Muscle layer of colon (tissue), 2 donors: ENCODE results near the gene SRSF9.
"Not testable (repeated sequence)": the region's sequence is repeated elsewhere in the genome, so short reads cannot be mapped to it uniquely, and the experiment has no call there.

Source experiments
- H3K27ac ChIP-seq: one replicate; pipeline ENCODE4 v1.7.0; 2013; ENCODE audit warnings: low read depth, mild to moderate bottlenecking, low read length, moderate library complexity
- H3K27me3 ChIP-seq, 2 donors: one replicate each; pipeline ENCODE4 v1.7.0; 2013; ENCODE audit warnings: low read length in 2 of 2, mild to moderate bottlenecking in 2 of 2; ENCODE audit not compliant: insufficient read depth in 2 of 2, control insufficient read depth in 1 of 2
- H3K36me3 ChIP-seq: one replicate; pipeline ENCODE4 v1.7.0; 2013; ENCODE audit warnings: mild to moderate bottlenecking, low read length; ENCODE audit not compliant: insufficient read depth
- H3K4me1 ChIP-seq: one replicate; pipeline ENCODE4 v1.7.0; 2013; ENCODE audit warnings: mild to moderate bottlenecking, low read length; ENCODE audit not compliant: insufficient read depth
- H3K4me3 ChIP-seq, 2 donors: one replicate each; pipeline ENCODE4 v1.7.0; 2013; ENCODE audit warnings: low read length in 2 of 2, low read depth in 1 of 2, mild to moderate bottlenecking in 1 of 2, moderate library complexity in 1 of 2
- H3K9ac ChIP-seq: one replicate; pipeline ENCODE4 v1.7.0; 2013; ENCODE audit warnings: low read length
- H3K9me3 ChIP-seq: one replicate; pipeline ENCODE4 v1.7.0; 2013; ENCODE audit warnings: mild to moderate bottlenecking, low read length
- donor health status: abdominal sarcoma.
- donor health status: Adenocarcinoma of cecum.

SRSF9 gene

GRCh38 chr12:120465756-120466155, 3.8 kb downstream of the SRSF9 start:
- Histone ChIP-seq H3K4me3 (no peak overlapping the region), H3K36me3 (peaks cover 49% of the 10 kb centered on the region), H3K9me3 (no peaks in the 10 kb centered on the region), H3K9ac (no peak overlapping the region), H3K27ac (no peak overlapping the region), H3K27me3 (no peaks in the 10 kb centered on the region), H3K4me1 (peaks cover 36% of the 10 kb centered on the region)

GRCh38 chr12:120463712-120464111, 5.8 kb downstream of the SRSF9 start:
- peaks cover 65% of the 10 kb centered on the region for H3K36me3 ChIP-seq
- no peaks in the 10 kb centered on the region for H3K27me3 ChIP-seq
- H3K4me1 ChIP-seq, result peaks cover 30% of the 10 kb centered on the region
- no peak overlapping the region for H3K27ac ChIP-seq
- H3K9me3 ChIP-seq, result no peaks in the 10 kb centered on the region
- no peak overlapping the region for H3K4me3 ChIP-seq
- H3K9ac ChIP-seq, result no peak overlapping the region

GRCh38 chr12:120462099-120462640, 7.4 kb downstream of the SRSF9 start:
- H3K4me3 ChIP-seq, result no peak overlapping the region
- H3K4me1 ChIP-seq, result peaks cover 15% of the 10 kb centered on the region
- H3K9me3 ChIP-seq, result no peaks in the 10 kb centered on the region
- no peak overlapping the region for H3K27ac ChIP-seq
- H3K36me3 ChIP-seq, result peaks cover 75% of the 10 kb centered on the region
- H3K9ac ChIP-seq, result no peak overlapping the region
- H3K27me3 ChIP-seq, result no peaks in the 10 kb centered on the region

GRCh38 chr12:120460157-120460556, 9.4 kb downstream of the SRSF9 start:
- Histone ChIP-seq H3K4me3 (no peak overlapping the region), H3K27me3 (no peaks in the 10 kb centered on the region), H3K9ac (no peak overlapping the region), H3K4me1 (no peaks in the 10 kb centered on the region), H3K36me3 (peaks cover 80% of the 10 kb centered on the region), H3K9me3 (no peaks in the 10 kb centered on the region), H3K27ac (no peak overlapping the region)

- no peak overlapping the region for H3K4me3 ChIP-seq
- no peak overlapping the region for H3K9ac ChIP-seq
- H3K4me1 ChIP-seq, result no peaks in the 10 kb centered on the region
- peaks cover 52% of the 10 kb centered on the region for H3K36me3 ChIP-seq
- no peaks in the 10 kb centered on the region for H3K27me3 ChIP-seq
- H3K27ac ChIP-seq, result no peak overlapping the region
- no peaks in the 10 kb centered on the region for H3K9me3 ChIP-seq
Observed at GRCh38 chr12:120457133-120457532, 12.4 kb downstream of the SRSF9 start.

GRCh38 chr12:120455302-120455701, 14.2 kb downstream of the SRSF9 start:
- no peaks in the 10 kb centered on the region for H3K27me3 ChIP-seq
- H3K36me3 ChIP-seq, result peaks cover 41% of the 10 kb centered on the region
- no peak overlapping the region for H3K9ac ChIP-seq
- no peak overlapping the region for H3K27ac ChIP-seq
- H3K9me3 ChIP-seq, result no peaks in the 10 kb centered on the region
- H3K4me3 ChIP-seq, result no peak overlapping the region
- H3K4me1 ChIP-seq, result no peaks in the 10 kb centered on the region

- peaks cover 37% of the 10 kb centered on the region for H3K36me3 ChIP-seq
- H3K4me3 ChIP-seq, result no peak overlapping the region
- no peaks in the 10 kb centered on the region for H3K9me3 ChIP-seq
- no peak overlapping the region for H3K9ac ChIP-seq
- H3K27me3 ChIP-seq, result no peaks in the 10 kb centered on the region
- H3K27ac ChIP-seq, result no peak overlapping the region
- no peaks in the 10 kb centered on the region for H3K4me1 ChIP-seq
Observed at GRCh38 chr12:120453977-120454376, 15.6 kb downstream of the SRSF9 start.

- H3K27ac ChIP-seq, result no peak overlapping the region
Observed at GRCh38 chr12:120453060-120453750, 16.3 kb downstream of the SRSF9 start.

GRCh38 chr12:120452524-120452923, 17.0 kb downstream of the SRSF9 start:
- peaks cover 29% of the 10 kb centered on the region for H3K36me3 ChIP-seq
- not testable (repeated sequence) for H3K27ac ChIP-seq, H3K27me3 ChIP-seq, H3K9me3 ChIP-seq, H3K9ac ChIP-seq, H3K4me1 ChIP-seq, H3K4me3 ChIP-seq

More at GRCh38 chr12:120453060-120453750, 16.3 kb downstream of the SRSF9 start:
- H3K9ac ChIP-seq, result no peak overlapping the region
- H3K4me3 ChIP-seq, result no peak overlapping the region
- no peaks in the 10 kb centered on the region for H3K4me1 ChIP-seq
- H3K36me3 ChIP-seq, result peaks cover 29% of the 10 kb centered on the region
- H3K9me3 ChIP-seq, result no peaks in the 10 kb centered on the region
- no peaks in the 10 kb centered on the region for H3K27me3 ChIP-seq

- no peaks in the 10 kb centered on the region for H3K27me3 ChIP-seq
- peaks cover 28% of the 10 kb centered on the region for H3K36me3 ChIP-seq
- H3K9me3 ChIP-seq, result no peaks in the 10 kb centered on the region
- no peak overlapping the region for H3K9ac ChIP-seq
- H3K27ac ChIP-seq, result no peak overlapping the region
- H3K4me3 ChIP-seq, result no peak overlapping the region
- peaks cover 19% of the 10 kb centered on the region for H3K4me1 ChIP-seq
Observed at GRCh38 chr12:120447992-120448391, 21.6 kb downstream of the SRSF9 start.

- H3K4me1 ChIP-seq, result peaks cover 19% of the 10 kb centered on the region
Observed at GRCh38 chr12:120446844-120447178, 22.7 kb downstream of the SRSF9 start.

More at GRCh38 chr12:120446844-120447178, 22.7 kb downstream of the SRSF9 start:
- H3K4me3 ChIP-seq, result peak overlapping the region; percentile 82 to 99
- peaks cover 35% of the 10 kb centered on the region for H3K36me3 ChIP-seq
- H3K27ac ChIP-seq, result peak overlapping the region; percentile 91
- H3K9ac ChIP-seq, result peak overlapping the region; percentile 96
- not testable (repeated sequence) for H3K27me3 ChIP-seq, H3K9me3 ChIP-seq
